Measurements from ENCODE around the gene ANTXR1.

The ANTXR1 gene

DNA sequence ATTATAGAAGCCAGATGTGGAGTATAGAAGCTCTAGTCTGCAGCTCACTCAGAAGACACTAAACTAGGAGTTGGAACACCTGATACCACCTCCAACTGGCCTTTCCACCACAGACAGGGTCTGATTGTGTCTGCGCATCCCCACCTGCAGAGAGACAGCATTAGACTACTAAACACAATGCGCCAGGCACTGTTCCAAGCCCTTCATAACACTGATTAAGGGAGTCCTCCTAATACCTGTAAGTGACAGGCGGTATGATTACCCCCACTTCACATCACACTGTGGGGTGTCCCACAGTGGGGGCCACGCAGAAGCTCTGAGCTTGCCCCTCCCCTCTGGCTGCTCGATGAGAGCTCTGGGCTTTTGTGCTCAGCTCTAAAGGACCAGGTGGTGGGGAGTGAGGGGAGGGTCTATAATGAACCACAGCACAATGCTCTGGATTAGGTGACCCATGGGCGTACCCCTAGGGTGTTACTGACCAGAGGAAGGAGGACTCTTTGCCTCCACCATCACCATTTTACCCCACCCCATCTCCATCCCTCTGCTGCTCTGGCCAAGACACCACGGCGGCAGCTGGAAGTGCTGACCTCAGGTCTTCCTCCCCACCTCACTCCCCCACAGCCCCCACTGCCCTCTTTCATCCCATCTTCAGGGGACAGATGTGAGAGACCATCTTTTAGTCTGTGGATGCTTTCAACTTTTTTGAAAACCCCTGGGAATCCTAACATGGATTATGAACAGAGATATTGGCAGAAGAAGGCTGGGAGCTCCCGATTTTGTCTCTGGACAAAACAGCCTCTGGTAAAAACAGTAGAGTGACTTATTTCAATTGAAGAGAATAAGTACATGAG is 228.9 kb downstream of the ANTXR1 start:
- TF ChIP-seq, protein P1, sequence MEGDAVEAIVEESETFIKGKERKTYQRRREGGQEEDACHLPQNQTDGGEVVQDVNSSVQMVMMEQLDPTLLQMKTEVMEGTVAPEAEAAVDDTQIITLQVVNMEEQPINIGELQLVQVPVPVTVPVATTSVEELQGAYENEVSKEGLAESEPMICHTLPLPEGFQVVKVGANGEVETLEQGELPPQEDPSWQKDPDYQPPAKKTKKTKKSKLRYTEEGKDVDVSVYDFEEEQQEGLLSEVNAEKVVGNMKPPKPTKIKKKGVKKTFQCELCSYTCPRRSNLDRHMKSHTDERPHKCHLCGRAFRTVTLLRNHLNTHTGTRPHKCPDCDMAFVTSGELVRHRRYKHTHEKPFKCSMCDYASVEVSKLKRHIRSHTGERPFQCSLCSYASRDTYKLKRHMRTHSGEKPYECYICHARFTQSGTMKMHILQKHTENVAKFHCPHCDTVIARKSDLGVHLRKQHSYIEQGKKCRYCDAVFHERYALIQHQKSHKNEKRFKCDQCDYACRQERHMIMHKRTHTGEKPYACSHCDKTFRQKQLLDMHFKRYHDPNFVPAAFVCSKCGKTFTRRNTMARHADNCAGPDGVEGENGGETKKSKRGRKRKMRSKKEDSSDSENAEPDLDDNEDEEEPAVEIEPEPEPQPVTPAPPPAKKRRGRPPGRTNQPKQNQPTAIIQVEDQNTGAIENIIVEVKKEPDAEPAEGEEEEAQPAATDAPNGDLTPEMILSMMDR (IDR thresholded peaks at IDR 0.05; ENCODE audit: control insufficient read depth, extremely low read depth, insufficient read depth) = no peak
- DNase-seq (ENCODE audit: low read depth) = no peak
- no peak overlapping the region for H3K4me3 ChIP-seq (ENCODE audit: low read depth, low read length)

DNA sequence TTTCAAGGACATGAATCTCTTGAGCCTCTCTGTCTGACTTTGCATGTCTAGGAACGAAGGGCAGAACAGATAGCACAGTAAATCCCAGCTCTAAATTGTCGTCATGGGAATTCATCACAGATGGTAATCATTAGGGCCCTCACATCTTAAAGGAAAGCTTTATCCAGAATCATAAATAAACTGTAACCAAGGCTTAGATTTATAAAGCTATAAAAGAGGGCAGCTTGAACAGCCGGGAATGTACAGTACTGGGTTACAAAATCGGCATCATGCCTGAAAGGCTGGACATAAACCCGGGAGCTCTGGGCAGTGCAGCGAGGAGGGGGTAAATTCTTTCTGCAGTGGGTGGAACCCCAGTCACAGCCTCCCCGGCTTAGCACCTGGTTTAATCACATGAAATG is 229.7 kb downstream of the ANTXR1 start:
- TF ChIP-seq, protein P1 (IDR thresholded peaks at IDR 0.05; ENCODE audit: control insufficient read depth, extremely low read depth, insufficient read depth) = no peak
- no peak for DNase-seq (ENCODE audit: low read depth)
- H3K4me3 ChIP-seq (ENCODE audit: low read depth, low read length) = no peak overlapping the region

DNA sequence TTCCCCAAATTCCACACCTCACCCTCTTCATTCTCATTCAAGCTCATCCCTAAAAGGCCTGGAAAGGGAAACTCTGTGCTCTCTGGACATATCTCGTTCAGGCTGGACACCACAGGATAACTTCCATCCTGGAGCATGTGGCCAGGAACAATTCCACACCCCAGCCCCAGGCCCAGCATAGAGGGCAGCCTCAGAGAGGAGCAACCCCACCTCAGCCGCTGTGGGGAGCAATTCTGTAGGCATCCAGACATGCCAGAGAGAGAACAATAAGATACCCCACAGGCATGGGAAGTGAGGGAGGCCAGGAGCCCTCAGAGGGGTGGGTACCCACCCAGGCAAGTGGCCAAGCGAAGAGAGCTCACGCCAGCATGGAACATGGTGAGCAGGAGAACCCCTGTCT is 230.7 kb downstream of the ANTXR1 start:
- DNase-seq (ENCODE audit: low read depth) = no peak
- TF ChIP-seq, protein P1 (IDR thresholded peaks at IDR 0.05; ENCODE audit: control insufficient read depth, extremely low read depth, insufficient read depth) = no peak
- H3K4me3 ChIP-seq (ENCODE audit: low read depth, low read length) = no peak overlapping the region

DNA sequence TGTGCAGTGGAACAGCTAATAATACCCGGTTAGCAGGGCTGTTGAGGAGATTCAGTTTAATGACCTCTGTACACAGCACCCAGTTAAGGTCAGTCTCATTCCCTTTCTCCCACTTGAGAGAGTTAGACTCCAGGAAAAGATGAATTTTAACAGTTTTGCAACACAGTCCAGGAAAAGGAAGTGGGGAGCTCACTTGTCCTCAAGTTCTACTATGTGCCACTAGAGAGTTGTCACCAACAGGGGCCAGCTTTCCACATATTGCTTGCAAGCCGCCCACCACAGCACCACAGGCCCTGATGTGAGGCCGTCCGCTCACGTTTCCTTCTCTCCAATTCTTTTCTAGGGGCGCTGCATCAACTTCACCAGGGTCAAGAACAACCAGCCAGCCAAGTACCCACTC is 231.9 kb downstream of the ANTXR1 start:
- TF ChIP-seq, protein P1 (IDR thresholded peaks at IDR 0.05; ENCODE audit: control insufficient read depth, extremely low read depth, insufficient read depth) = no peak
- no peak for DNase-seq (ENCODE audit: low read depth)
- H3K4me3 ChIP-seq (ENCODE audit: low read depth, low read length) = no peak overlapping the region

DNA sequence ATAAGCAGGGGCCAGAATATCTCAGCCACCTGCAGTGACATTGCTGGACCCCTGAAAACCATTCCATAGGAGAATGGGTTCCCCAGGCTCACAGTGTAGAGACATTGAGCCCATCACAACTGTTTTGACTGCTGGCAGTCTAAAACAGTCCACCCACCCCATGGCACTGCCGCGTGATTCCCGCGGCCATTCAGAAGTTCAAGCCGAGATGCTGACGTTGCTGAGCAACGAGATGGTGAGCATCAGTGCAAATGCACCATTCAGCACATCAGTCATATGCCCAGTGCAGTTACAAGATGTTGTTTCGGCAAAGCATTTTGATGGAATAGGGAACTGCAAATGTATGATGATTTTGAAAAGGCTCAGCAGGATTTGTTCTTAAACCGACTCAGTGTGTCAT is 234.6 kb downstream of the ANTXR1 start:
- DNase-seq (ENCODE audit: low read depth) = no peak
- TF ChIP-seq, protein P1 (IDR thresholded peaks at IDR 0.05; ENCODE audit: control insufficient read depth, extremely low read depth, insufficient read depth) = no peak
- H3K4me3 ChIP-seq (ENCODE audit: low read depth, low read length) = no peak overlapping the region

DNA sequence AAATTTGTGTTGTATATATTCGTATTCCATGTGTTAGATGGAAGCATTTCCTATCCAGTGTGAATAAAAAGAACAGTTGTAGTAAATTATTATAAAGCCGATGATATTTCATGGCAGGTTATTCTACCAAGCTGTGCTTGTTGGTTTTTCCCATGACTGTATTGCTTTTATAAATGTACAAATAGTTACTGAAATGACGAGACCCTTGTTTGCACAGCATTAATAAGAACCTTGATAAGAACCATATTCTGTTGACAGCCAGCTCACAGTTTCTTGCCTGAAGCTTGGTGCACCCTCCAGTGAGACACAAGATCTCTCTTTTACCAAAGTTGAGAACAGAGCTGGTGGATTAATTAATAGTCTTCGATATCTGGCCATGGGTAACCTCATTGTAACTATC is 235.3 kb downstream of the ANTXR1 start:
- no peak for DNase-seq (ENCODE audit: low read depth)
- TF ChIP-seq, protein P1 (IDR thresholded peaks at IDR 0.05; ENCODE audit: control insufficient read depth, extremely low read depth, insufficient read depth) = no peak
- H3K4me3 ChIP-seq (ENCODE audit: low read depth, low read length) = no peak overlapping the region

DNA sequence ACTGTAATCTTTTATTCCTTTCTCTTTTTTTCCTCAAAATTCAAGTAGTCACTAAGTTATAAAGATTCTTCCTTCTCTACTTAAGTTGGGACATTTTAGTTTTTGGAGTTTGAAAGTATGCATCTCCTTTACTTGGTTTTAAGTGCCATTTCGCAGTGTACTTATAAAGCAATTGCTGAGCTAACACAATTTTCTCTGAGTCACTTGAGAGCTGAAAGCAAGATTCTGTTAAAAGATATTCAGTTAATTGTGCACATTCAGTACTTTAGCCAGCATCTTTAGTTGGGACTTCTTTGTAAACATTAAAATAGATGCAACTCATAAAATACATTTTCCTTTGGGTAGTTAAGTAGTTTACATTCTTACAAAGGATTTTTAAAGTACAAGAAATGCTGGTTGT is 238.0 kb downstream of the ANTXR1 start:
- DNase-seq (ENCODE audit: low read depth) = no peak
- TF ChIP-seq, protein P1 (IDR thresholded peaks at IDR 0.05; ENCODE audit: control insufficient read depth, extremely low read depth, insufficient read depth) = no peak

More for the DNA sequence above, 238.0 kb downstream of the ANTXR1 start:
- H3K4me3 ChIP-seq (ENCODE audit: low read depth, low read length) = no peak overlapping the region
